Heart right ventricle (tissue), 16 donors: Measurements from ENCODE around the gene JAK3. TPM values are rescaled to one million over a fixed set of nuclear protein-coding genes. Genes with fewer than 3 reads are reported as not detected.
"Not testable (repeated sequence)": the region's sequence is repeated elsewhere in the genome, so short reads cannot be mapped to it uniquely, and the experiment has no call there.

Experiments
- ATAC-seq, 8 donors: fragments of 200-7000 bp; cut with Tn5 transposase; one replicate each; pipeline ENCODE4 v1.9.1; 2020; ENCODE audit warnings: mild to moderate bottlenecking in 8 of 8, moderate library complexity in 8 of 8, moderate number of reproducible peaks in 1 of 8
- DNase-seq, 2 donors: peaks; one replicate each; pipeline ENCODE4 v3.0.0-alpha.2; 2020
- H3K27ac ChIP-seq, 10 donors: fragments of 200-600 bp; sonication (generic) in 2 of 10; one replicate each; pipeline versions ENCODE4 v1.5.0 to v1.8.0; 2020 to 2022; ENCODE audit warnings: mild to moderate bottlenecking in 3 of 10
- H3K27me3 ChIP-seq, 7 donors: fragments of 200-600 bp; one replicate each; pipeline ENCODE4 v1.8.0; 2021 to 2022; ENCODE audit warnings: mild to moderate bottlenecking in 2 of 7
- H3K36me3 ChIP-seq, 9 donors: fragments of 200-600 bp; sonication (generic) in 1 of 9; one replicate each; pipeline versions ENCODE4 v1.5.0 to v1.8.0; 2020 to 2022; ENCODE audit warnings: mild to moderate bottlenecking in 2 of 9
- H3K4me1 ChIP-seq, 9 donors: fragments of 200-600 bp; sonication (generic) in 1 of 9; one replicate each; pipeline versions ENCODE4 v1.5.0 to v1.8.0; 2020 to 2022; ENCODE audit warnings: mild to moderate bottlenecking in 4 of 9
- H3K4me3 ChIP-seq, 10 donors: fragments of 200-600 bp; sonication (generic) in 2 of 10; one replicate each; pipeline versions ENCODE4 v1.5.0 to v1.8.0; 2020 to 2022; ENCODE audit warnings: mild to moderate bottlenecking in 7 of 10, moderate library complexity in 2 of 10
- H3K9me3 ChIP-seq, 11 donors: fragments of 200-600 bp in 10 of 11; sonication (generic) in 2 of 11; one replicate each; pipeline versions ENCODE4 v1.5.0 to v1.8.0; 2013 to 2022; ENCODE audit warnings: mild to moderate bottlenecking in 2 of 11, control low read depth in 1 of 11, moderate library complexity in 1 of 11
- CTCF ChIP-seq, 9 donors: fragments of 200-600 bp; sonication (generic) in 2 of 9; IDR thresholded peaks; one replicate each; pipeline versions ENCODE4 v1.5.0 to v1.8.0; 2021 to 2022; ENCODE audit warnings: antibody characterized with exemption in 9 of 9, mild to moderate bottlenecking in 5 of 9, moderate library complexity in 1 of 9
- WGBS, 2 donors: extraction: QIAGEN DNeasy Blood & Tissue Kit; methylation state at CpG; one replicate each; pipeline ENCODE4 v1.1.7; 2013; ENCODE audit warnings: inconsistent platforms in 1 of 2; 5-methylcytosine and 5-hydroxymethylcytosine counted together
- intact Hi-C, 10 donors: fragments of 100-400 bp; cut with DNase I; formaldehyde crosslinking; loops; one replicate each; pipeline versions ENCODE4 v1.11.1 to v1.14.2; 2022
- long read RNA-seq, 3 donors: library from polyadenylated mRNA; unstranded; transcript quantifications; one replicate each; pipeline ENCODE4 v2.0.0, GENCODE V29; 2020 to 2021
- polyA plus RNA-seq, 2 donors: library from polyadenylated mRNA; stranded (reverse); fragments of 200-250 nt; gene quantifications; one replicate each; pipeline ENCODE4 v1.2.3, GENCODE V29; 2013
- total RNA-seq, 10 donors: library from RNA; stranded (reverse); fragmentation: NEBNext Ultra II Directional in 3 of 10; extraction: Animal tissue kit (Norgen Biotek cat#: 25700) in 3 of 10; gene quantifications; one replicate each; pipeline versions ENCODE4 v1.2.1 to v1.2.4, GENCODE V29; 2021 to 2023
- donor health status: Arrhythmogenic right ventricular cardiomyopathy.
- donor health status: ischemic (EF 13 %, LVEDD 7.1; RV severe dilation, severe dysfunction).
- donor health status: healthy with polysubstance abuse.
- donor health status: DM: no; HTN: yes; CAD: no.
- donor health status: DM: no; HTN: no; CAD: no.
- donor health status: ischemic (EF 25% LVEDD 6.9; RV normal size, moderate dysfunction).
- donor health status: ischemic (EF 25% LVEDD 5.7; RV mildly dilated, moderate dysfunction).
- donor health status: healthy.
- donor health status: DM: yes; HTN: yes; CAD: no.
- donor health status: Ischemic cardiomyopathy.
- donor health status: ischemic (EF 35%, LVEDD 5.7; RV mildly dilated, moderate dysfunction).
- donor health status: nonischemic (EF 11% LVEDD 7.7; RV severe dilation, severe dysfunction).
- donor health status: DM: yes; HTN: yes; CAD: no.
- donor health status: PGD.
- donor health status: ischemic (EF 29% LVEDD 5.4; RV normal size, mild dysfunction).
- donor health status: nonischemic (EF 23%, LVEDD 6.1; RV moderate dilation, normal function).

Gene JAK3
- total RNA-seq (10 to 100 TPM in 1 of 10 donors, 1 to 10 TPM in 7, under 1 TPM in 2; 0.59 to 16.9 (median 1.6) TPM), polyA plus RNA-seq (1 to 10 TPM in 1 of 2 donors, under 1 TPM in 1; 0.88 to 3.7 TPM)
- long read RNA-seq, donor 1 = 0 reads
- long read RNA-seq, donor 2, partial matches to known transcripts = 1 of 2 reads
- long read RNA-seq, donor 2, other reads (novel, unspliced or antisense) = 1 of 2 reads
- long read RNA-seq, donor 3, partial matches to known transcripts = 2 of 2 reads
- long read RNA-seq, donor 3, other reads (novel, unspliced or antisense) = 0 of 2 reads

GRCh38 chr19:17847538-17848366, at the start of gene JAK3:
TSS of gene JAK3 (minus strand) at chr19:17847982. CDS start at chr19:17844417, 3,565 bp downstream.
- H3K4me1 ChIP-seq = peaks cover 0 to 84% (median 13%) of the 10 kb centered on the region in 9 donors
- intact Hi-C loops = no loop called here
- no peak for TF ChIP-seq CTCF (IDR thresholded peaks at IDR 0.05)
- peak; percentile 63 to 79 for DNase-seq
- peak within 1 kb of the TSS in 9 of 10 donors; percentile 21 to 70 (median 52) for H3K4me3 ChIP-seq
- peaks cover 0 to 47% (median 4%) of the 10 kb centered on the region in 7 donors for H3K27me3 ChIP-seq
- ATAC-seq = peak in 7 of 8 donors; percentile 43 to 77 (median 71)
- H3K27ac ChIP-seq = peak within 1 kb of the TSS in 9 of 10 donors; percentile 51 to 97 (median 69)
- H3K9me3 ChIP-seq = no peaks in the 10 kb centered on the region
- 8 to 9% methylated on average over 40 of the region's 40 CpGs for WGBS, 2 donors
- peaks cover 0 to 14% (median 0%) of the 10 kb centered on the region in 9 donors for H3K36me3 ChIP-seq

- no peak for DNase-seq
- Histone ChIP-seq H3K9me3 (no peaks in the 10 kb centered on the region), H3K27me3 (peaks cover 0 to 70% (median 48%) of the 10 kb centered on the region in 7 donors), H3K4me1 (no peaks in the 10 kb centered on the region), H3K4me3 (no peak overlapping the region), H3K27ac (no peak overlapping the region), H3K36me3 (no peaks in the 10 kb centered on the region)
- 65 to 75% methylated on average over 9 of the region's 9 CpGs for WGBS, 2 donors
- ATAC-seq = no peak
- no peak for TF ChIP-seq CTCF (IDR thresholded peaks at IDR 0.05)
- intact Hi-C loops = no loop called here
Measured at GRCh38 chr19:17893766-17894165, 46.0 kb upstream of the JAK3 start.

GRCh38 chr19:17889609-17890214, 41.9 kb upstream of the JAK3 start:
- Histone ChIP-seq H3K36me3 (no peaks in the 10 kb centered on the region), H3K27me3 (peaks cover 0 to 46% (median 25%) of the 10 kb centered on the region in 7 donors), H3K27ac (no peak overlapping the region), H3K4me3 (no peak overlapping the region), H3K9me3 (no peaks in the 10 kb centered on the region), H3K4me1 (no peaks in the 10 kb centered on the region)
- intact Hi-C loops = no loop called here
- peak in 1 of 8 donors; percentile 47 for ATAC-seq
- peak in 1 of 2 donors; percentile 13 for DNase-seq
- no peak for TF ChIP-seq CTCF (IDR thresholded peaks at IDR 0.05)
- 21 to 25% methylated on average over 18 of the region's 18 CpGs for WGBS, 2 donors

- Histone ChIP-seq H3K4me3 (no peak overlapping the region), H3K9me3 (no peaks in the 10 kb centered on the region), H3K36me3 (no peaks in the 10 kb centered on the region), H3K27me3 (peaks cover 0 to 40% (median 24%) of the 10 kb centered on the region in 7 donors), H3K27ac (no peak overlapping the region), H3K4me1 (no peaks in the 10 kb centered on the region)
- no peak for ATAC-seq
- WGBS, 2 donors = 80 to 83% methylated on average over 7 of the region's 7 CpGs
- no peak for TF ChIP-seq CTCF (IDR thresholded peaks at IDR 0.05)
- intact Hi-C loops = no loop called here
- DNase-seq = no peak
Measured at GRCh38 chr19:17888260-17888659, 40.5 kb upstream of the JAK3 start.

- intact Hi-C loops, H3K9me3 ChIP-seq, DNase-seq, H3K4me1 ChIP-seq, H3K36me3 ChIP-seq, H3K27ac ChIP-seq, H3K4me3 ChIP-seq, ATAC-seq: not testable (repeated sequence)
- H3K27me3 ChIP-seq = peaks cover 0 to 41% (median 24%) of the 10 kb centered on the region in 7 donors
- WGBS, 2 donors = 74 to 76% methylated on average over 4 of the region's 4 CpGs
Measured at GRCh38 chr19:17887221-17887620, 39.4 kb upstream of the JAK3 start.
